ENCODE data around the gene CXCR6.

DNA sequence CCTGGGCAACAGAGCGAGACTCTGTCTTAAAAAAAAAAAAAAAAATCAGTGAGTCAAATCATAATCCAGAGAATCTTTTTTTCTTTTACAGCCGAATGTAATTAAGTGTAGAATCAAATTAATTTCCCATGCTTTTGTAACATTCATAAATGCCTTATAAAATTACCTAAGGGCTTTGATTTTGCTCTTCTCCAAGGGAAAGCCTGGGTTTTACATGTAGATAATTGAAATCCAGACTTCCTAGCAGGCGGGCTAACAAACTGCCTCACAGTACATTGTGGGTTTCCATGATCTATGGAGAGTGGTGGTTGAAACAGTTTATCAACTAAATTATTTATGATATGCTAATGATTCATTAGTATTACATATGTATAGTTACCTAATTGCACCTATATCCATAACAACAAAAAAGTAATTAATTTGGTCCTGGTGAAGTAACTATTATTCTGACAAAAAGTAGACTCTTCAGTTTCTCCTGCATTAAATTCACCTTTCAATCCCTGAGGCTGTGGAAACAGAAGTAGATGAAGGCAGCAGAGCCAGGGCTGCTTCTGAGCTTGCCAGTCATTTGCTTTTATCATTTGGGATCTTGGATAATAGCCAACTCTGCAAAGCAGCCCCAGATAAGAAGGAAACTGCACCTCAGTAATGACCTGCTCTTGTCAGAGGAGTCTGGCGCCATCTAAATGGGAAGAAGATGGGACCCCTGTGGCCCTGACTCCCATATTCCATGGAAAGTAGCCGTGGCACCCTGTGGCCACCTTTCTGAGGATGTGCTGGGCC lies 47.4 kb upstream of the CXCR6 start:
- TF ChIP-seq, protein P1, sequence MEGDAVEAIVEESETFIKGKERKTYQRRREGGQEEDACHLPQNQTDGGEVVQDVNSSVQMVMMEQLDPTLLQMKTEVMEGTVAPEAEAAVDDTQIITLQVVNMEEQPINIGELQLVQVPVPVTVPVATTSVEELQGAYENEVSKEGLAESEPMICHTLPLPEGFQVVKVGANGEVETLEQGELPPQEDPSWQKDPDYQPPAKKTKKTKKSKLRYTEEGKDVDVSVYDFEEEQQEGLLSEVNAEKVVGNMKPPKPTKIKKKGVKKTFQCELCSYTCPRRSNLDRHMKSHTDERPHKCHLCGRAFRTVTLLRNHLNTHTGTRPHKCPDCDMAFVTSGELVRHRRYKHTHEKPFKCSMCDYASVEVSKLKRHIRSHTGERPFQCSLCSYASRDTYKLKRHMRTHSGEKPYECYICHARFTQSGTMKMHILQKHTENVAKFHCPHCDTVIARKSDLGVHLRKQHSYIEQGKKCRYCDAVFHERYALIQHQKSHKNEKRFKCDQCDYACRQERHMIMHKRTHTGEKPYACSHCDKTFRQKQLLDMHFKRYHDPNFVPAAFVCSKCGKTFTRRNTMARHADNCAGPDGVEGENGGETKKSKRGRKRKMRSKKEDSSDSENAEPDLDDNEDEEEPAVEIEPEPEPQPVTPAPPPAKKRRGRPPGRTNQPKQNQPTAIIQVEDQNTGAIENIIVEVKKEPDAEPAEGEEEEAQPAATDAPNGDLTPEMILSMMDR (IDR thresholded peaks at IDR 0.05; ENCODE audit: low read length): no peak
- TF ChIP-seq EZH2 (optimal IDR thresholded peaks at IDR 0.05; ENCODE audit: low read depth, low read length): no peak
